C4-2B (cell line): ENCODE measurements around the gene LHB.

Experiments
- ZFX ChIP-seq: fragments of 450-650 bp; IDR thresholded peaks from 2 replicates; pipeline ENCODE4 v1.6.1; 2017
- TF ChIP-seq, protein P1 (sequence below): fragments of 450-650 bp; conservative IDR thresholded peaks from 2 replicates; pipeline ENCODE4 v1.5.1; 2017; ENCODE audit warnings: mild to moderate bottlenecking

DNA sequence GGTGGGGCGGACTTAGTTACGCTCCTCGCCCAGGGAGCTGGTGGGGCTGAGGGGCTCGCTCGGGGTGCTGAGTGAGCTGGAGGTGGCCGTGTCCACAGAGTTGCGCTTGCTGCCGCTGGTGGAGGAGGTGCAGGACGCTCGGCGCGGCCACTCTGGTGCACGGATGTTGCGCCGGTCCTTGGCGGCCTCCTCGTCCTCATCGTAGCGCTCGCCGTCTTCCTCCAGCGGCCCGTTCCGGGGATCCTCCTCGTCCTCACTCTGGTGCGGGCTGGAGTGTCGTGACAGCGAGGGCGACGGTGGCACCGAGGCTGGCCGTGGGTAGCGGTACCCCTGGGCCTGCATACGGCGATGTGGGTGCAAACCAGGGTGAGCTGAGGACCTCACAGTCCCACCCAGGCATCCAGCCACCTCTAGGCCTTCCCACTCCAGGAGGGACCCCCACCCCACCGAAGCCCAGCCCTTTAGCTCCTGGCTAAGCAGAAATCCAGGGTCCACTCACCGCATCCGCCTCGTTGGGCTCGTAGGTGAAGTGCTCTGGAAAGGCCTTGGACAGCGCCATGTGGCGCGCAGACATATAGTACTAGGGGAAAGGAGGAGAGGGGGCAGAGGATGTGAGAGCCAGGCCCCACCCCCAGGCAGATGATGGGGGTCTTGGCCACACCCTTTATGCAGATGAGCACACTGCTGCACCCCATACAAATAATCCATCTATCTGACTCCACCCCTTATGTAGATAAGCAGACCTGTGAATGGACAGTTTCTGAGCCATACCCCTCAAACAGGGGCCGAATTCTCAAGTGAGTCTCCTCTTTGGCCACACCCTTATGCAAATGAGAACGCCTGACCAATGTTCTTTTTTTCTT lies 47.4 kb downstream of the LHB start:
- TF ChIP-seq, protein P1, sequence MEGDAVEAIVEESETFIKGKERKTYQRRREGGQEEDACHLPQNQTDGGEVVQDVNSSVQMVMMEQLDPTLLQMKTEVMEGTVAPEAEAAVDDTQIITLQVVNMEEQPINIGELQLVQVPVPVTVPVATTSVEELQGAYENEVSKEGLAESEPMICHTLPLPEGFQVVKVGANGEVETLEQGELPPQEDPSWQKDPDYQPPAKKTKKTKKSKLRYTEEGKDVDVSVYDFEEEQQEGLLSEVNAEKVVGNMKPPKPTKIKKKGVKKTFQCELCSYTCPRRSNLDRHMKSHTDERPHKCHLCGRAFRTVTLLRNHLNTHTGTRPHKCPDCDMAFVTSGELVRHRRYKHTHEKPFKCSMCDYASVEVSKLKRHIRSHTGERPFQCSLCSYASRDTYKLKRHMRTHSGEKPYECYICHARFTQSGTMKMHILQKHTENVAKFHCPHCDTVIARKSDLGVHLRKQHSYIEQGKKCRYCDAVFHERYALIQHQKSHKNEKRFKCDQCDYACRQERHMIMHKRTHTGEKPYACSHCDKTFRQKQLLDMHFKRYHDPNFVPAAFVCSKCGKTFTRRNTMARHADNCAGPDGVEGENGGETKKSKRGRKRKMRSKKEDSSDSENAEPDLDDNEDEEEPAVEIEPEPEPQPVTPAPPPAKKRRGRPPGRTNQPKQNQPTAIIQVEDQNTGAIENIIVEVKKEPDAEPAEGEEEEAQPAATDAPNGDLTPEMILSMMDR, result no peak
- no peak for TF ChIP-seq ZFX
